Activated T-cell treated with anti-CD3 and anti-CD28 coated beads, Interleukin-2, amount 50 U/mL, for 48 hours (primary cell): ENCODE data around the gene NTN4.
A peak's percentile ranks its signal among the peaks of the same experiment; 100 is the strongest.
"Not testable (repeated sequence)": the region's sequence is repeated elsewhere in the genome, so short reads cannot be mapped to it uniquely, and the experiment has no call there.

Experiments used
- DNase-seq, 2 experiments: peaks; one replicate each; pipeline ENCODE4 v3.0.0-alpha.2; 2020

NTN4 gene

DNA sequence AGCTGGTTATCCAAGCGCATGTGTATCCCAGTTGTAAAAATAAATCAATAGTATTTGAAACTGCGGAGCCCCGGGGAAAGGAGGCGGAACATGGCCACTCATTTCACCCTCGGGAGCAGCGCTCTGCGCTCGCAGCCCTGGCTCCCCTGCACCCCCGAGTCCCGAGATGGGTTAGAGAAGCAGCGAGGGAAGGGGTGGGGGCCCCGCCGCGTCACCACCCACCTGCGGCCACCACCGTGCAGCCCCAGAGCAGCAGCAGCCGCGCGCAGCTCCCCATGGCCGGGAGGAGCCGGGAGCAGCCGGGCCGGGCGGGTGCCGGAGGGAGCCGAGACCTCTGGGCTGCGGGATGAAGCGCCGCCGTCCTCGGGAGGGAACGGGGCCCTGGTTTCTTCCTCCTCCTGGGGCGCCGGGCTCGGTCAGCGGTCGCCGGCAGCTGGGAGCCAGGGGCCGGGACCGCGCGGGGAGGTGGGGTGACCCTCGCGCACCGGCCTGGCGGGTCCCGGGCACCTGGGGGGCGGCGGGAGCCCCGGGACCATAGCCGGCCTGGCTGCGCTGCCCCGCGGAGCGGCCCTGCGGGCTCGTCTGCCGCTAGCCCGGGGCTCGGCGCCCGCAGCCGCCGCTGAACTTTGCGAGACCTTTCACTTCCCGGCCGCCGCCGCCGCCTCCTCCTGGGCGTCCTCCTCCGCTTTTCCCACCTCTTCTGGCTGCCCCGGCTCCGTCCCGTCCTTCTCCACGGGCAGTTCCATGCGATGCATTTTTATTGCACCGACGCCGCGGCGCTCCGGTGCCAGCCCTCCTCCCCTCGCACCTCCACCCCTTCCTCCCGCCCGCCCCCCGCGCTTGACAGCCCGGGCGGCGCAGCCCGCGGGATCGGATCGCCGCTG lies at the start of gene NTN4:
TSS of gene NTN4 (minus strand) at position 732 of the 884 bp plus-strand sequence. CDS start at position 277, 455 bp downstream.
- peak; percentile 34 to 49 for DNase-seq

DNA sequence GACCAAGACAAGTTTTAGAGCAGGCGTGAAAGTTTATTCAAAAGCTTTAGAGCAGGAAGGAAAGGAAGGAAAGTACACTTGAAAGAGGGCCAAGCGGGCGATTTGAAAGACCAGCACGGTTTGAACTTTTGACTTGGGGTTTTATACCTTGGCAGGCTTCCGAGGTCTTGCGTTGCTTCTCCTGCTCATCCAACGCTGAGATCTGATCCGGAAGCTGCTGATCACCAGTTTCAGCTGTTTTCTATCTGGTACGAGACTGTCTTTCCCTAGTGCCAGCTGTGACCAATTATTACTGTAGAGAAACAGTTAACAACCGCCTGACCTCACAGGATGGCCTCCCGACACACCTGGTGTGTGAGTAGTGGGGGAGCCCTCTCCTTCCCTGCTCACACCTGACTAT lies 47.6 kb upstream of the NTN4 start:
- DNase-seq = no peak

GRCh38 chr12:95837240-95838038 lies 46.9 kb upstream of the NTN4 start:
- DNase-seq = no peak

- DNase-seq = no peak
Observed at GRCh38 chr12:95836630-95837239, 46.2 kb upstream of the NTN4 start.

- no peak for DNase-seq
Observed at GRCh38 chr12:95836185-95836609, 45.6 kb upstream of the NTN4 start.

DNA sequence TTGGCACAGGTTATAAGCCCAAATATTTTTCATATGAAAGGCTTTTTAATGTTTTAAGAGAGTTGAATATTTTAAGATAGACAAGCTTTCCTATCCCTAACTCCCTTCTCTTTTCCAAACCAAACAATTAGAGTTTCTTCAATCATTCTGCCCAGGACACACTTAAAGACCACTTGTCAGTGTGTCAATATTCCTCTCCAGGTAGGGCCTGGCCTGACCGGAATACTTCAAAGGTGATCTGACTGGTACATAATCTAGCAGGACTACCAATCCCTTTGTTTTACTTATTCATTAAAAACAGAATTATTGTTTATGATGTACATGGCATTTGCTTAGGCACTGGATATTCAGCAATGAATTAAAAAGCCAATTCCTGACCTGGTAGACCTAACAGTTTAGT lies 44.0 kb upstream of the NTN4 start:
- DNase-seq = no peak

GRCh38 chr12:95830335-95831089 lies 39.9 kb upstream of the NTN4 start:
- no peak for DNase-seq

GRCh38 chr12:95829395-95829794 lies 38.8 kb upstream of the NTN4 start:
- no peak for DNase-seq

DNA sequence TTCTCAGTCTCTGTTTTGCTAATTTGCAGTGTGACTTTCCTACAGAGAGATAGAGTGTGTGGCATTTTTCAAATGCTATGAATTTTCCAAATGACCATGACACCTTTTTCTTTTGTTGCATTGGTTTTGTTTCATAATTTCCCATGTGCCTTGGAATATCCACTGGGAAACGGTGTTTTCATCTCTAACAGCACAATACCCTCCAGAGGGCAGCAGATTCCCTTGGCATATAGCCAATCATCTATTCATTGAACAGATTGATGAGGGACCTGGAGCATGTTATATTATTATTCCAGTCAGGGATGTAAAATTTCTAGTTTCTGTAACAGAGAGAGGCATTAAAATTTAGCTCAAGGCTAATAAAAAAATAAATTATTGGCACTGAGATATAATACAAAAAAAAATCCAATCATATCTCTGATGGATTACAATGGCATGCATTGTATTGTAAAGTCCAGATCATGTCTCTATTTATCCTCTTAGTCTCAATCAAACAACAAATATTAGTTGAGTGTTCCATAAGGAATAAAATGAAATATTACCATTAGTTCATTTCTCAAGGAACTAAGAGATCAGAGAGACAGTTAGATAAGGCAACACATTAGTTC lies 29.6 kb upstream of the NTN4 start:
- DNase-seq = no peak

DNA sequence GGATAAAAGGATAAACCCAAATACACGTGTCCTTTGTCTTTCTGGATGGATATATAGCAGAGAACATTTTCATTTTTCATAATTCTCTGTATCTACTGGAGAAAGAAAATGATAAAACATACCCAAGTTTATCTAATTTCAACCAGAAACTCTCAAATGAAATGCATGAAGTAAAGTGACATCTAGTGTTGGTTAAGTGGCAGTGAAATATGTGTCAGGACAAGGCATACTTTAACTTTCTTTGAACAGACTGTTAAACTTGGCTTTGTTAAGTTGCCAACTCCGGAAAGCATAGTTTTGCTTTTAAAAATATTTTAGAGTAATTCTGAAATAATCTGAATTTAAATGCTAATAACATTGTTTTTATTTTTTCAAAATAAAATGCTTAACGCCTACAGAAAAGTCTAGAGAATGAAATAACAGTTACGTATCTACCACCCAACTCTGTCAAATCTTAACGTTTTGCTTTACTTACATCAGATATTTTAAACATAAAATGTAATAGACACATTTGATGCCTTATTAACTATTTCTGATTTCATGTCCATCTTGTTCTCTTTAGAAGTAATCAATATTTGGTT lies 25.2 kb upstream of the NTN4 start:
- DNase-seq = no peak

GRCh38 chr12:95812155-95812554 lies 21.6 kb upstream of the NTN4 start:
- DNase-seq = not testable (repeated sequence)

DNA sequence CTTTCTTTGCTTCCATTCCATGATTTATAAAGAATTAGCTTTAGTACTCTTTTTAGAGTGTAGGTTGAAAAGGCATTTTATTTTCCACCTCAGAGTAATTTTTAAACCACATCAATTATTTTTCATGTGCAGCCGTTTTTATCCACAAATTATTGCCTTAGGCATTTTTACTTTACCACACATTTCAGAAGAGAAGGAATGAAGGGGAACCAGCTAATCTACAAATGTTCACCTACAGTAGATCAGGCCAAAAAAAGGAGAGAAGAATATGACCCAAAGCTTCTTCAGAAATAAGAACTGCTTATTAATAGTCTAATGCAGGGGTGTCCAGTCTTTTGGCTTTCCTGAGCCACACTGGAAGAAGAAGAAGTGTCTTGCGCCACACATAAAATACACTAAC lies 19.8 kb upstream of the NTN4 start:
- no peak for DNase-seq

DNA sequence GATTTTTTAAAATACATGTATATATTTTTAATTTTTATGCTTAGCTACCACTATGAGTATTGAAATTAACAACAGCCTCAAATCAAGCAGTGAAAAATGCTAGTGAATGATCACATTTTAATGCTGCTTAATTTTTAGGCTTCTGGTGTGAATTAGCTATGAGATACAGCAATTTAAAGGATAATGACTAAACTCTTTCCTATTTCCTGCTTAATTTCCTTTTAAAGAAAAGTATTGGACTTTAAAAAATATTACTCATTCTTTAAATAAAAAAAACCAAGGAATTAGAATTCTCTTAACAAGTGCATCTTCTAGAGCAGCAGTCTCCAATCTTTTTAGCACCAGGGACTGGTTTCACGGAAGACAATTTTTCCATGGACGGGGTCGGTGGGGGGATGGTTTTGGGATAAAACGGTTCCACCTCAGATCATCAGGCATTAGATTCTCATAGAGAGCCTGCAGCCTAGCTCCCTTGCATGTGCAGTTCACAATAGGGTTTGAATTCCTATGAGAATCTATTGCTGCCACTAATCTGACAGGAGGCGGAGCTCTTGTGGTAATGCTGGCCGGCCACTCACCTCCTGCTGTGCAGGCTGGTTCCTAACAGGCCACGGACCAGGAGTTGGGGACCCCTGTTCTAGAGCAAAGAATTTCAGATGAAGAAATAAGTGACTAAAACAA lies 18.6 kb upstream of the NTN4 start:
- no peak for DNase-seq

- no peak for DNase-seq
Observed at GRCh38 chr12:95808146-95808545, 17.6 kb upstream of the NTN4 start.

DNA sequence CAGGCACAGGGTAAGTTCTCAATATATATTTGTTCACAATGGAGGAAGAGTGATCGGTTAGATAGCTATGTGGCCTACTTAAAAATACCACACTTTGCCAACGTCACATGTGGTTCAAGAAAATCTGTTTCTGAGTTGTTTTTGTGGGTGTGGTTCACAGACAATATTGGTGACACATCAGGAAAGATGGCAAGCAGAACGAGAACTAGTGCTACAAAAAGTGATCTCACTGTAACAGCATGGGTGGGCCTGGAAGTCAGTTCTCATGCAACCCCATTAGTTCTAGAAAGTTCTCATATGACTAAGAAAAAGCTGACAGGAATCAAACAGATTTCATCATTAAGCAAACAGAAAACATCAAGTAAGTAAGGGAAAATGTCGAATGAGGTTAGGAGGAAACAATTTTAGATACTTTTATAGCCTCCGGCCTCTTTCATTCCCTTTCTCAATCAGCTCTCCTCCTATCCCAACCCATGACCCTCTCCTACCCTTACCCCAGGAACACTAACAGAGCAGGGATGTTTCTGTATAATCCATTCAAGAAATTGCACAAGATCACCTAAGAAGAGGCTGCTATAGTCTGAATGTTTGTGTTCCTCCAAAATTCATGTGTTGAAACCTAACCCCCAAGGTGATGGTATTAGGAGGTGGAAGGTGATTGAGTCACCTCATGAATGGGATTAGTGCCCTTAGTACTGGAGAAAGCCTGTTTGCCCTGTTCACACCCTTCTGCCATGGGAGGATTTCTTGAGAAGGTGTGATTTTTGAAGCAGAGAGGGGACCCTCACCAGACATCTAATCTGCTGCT lies 15.5 kb upstream of the NTN4 start:
- DNase-seq = no peak

- DNase-seq = no peak
Observed at GRCh38 chr12:95804291-95804690, 13.7 kb upstream of the NTN4 start.

DNA sequence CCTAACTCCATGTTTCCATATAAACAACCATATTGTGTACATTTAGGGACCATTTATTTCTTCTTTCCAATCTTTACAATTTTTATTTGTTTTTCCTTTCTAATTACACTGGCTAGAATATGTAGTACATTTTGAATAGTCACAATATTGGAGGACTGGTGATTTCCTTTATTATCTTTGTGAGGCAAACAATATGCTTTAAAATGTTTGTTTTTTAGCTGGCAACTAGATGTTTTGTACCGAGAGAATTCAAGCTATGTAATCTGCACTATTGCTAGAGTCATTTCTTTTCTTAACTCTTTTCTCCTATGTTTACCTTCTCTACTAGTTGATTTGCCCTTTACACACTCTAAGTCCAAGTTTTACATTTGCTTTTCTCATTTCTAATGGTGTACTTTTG lies 13.3 kb upstream of the NTN4 start:
- DNase-seq = no peak

DNA sequence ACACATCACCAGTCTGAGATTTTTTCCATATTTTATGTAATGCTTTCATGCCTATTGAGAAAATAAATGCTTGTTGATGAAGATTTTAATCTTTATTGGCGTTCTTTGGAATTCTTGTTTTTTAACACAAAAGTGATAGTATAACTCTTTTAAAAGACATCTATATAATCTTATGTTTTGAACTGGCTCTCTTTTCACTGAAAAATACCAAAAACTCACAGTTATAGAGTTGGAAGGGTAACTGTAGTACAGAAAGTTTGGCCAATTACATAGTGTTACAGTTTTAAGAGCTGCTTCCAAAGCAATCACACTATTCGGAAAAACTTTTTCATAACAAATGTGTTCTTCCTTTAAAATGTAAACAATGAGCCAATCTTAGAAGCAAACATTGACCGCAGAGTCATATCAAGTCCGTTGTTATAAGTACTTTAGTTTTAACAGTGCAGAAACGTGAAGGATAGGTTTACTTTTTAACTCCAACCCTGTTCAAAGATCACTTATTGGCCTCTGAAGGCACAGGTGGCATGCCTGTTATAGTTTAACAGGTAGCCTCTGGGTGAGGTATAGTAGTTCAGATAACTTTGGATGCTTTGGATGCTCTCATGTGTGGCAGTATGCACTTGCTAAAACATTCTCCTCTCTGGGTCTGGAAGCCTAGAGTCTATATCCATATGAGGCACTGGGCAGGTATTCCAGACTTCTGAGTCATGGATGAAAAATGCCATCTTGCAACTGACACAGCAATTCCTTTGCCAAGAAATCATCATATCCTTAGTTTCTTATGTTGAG lies 12.1 kb upstream of the NTN4 start:
- no peak for DNase-seq

DNA sequence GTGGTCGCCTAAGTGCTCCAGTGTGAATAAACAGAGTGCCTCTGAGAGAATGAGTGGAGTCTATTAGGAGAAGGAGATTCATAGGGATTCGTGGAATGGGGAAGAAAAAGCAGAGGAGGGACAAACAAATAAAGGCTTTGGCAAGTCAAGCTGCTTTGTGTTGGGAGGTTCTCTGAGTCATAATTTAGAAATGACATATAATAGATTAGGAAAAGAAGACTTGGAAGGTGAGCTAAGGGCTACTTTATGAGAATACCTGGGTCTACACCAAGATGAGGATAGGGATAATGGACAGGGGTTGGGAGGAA lies 6.4 kb upstream of the NTN4 start:
- DNase-seq = no peak
